Measurements from ENCODE around the gene SLC22A23. TPM values are rescaled to one million over a fixed set of nuclear protein-coding genes. Genes with fewer than 3 reads are reported as not detected.

The SLC22A23 gene
- total RNA-seq, 1 donor from 2014 or later: 102 TPM

DNA sequence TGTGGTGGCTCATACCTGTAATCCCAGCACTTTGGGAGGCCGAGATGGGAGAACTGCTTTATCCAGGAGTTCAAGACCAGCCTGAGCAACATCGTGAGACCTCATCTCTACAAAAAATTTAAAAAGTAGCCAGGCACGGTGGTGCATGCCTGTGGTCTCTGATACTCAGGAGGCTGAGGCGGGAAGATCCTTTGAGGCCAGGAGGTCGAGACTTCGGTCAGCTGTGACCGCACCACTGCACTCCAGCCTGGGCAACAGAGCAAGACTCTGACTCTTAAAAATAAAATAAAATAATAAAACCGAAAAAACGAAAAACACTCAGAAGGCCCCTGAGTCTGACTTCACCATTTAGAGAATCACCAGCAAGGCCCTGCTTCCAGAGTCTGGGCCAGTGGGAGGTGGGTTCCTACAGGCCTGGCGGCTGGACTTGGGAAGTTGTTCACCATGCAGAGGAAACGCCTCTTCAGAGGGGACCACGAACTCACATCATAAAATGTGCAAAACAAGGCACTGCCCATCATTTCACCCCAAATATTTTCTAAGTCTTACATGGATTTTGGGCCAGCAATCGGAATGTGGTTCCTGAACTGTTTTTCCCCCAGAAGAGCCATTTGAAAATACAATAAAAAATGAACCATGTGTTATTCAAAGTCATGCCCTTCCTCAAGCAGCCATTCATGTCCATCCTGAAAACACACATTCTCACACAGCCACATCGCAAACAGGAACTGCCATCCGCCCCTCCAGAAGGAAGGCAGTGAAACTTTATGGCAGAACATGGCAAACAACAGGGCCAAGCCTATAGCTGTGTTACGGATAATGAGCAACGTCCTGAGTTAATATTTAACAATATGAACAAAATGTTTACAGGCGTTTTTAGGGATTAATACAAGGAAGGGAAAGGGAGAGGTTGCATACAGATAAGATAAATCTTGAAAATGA lies 57.8 kb downstream of the SLC22A23 start:
- Mint-ChIP-seq H3K27ac (ENCODE audit: unreplicated experiment) (no peak overlapping the region), H3K4me3 (ENCODE audit: unreplicated experiment) (no peak overlapping the region), H3K4me1 (ENCODE audit: low read depth, unreplicated experiment) (peaks cover 45% of the 10 kb centered on the region), H3K9me3 (ENCODE audit: unreplicated experiment) (peaks cover 6% of the 10 kb centered on the region), H3K27me3 (ENCODE audit: unreplicated experiment) (peaks cover 1% of the 10 kb centered on the region), H3K36me3 (ENCODE audit: unreplicated experiment) (no peaks in the 10 kb centered on the region)
- TF ChIP-seq CTCF (IDR thresholded peaks at IDR 0.05; ENCODE audit: partially characterized antibody, unreplicated experiment): no peak
- DNase-seq: no peak

DNA sequence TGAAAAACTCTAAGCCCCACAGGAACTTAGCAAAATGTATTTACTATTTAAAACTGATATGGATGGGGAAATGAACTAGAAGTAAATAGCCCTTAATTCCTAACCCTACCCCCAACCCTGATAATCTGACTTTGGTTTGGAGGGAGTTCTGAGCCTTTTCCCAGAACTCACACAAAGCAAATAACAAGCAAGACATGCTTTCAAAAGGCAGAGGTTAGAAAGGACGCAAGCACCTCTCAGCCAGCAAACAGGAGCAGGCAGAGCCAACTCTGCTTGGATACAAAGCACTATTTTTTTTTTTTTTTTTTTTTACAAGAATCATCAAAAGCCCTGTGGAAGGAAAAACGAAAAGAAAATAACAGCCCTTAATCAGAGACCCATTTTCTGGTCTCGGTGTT lies 58.7 kb downstream of the SLC22A23 start:
- no peak overlapping the region for H3K4me3 Mint-ChIP-seq (ENCODE audit: unreplicated experiment)
- H3K27me3 Mint-ChIP-seq (ENCODE audit: unreplicated experiment): peaks cover 1% of the 10 kb centered on the region
- H3K36me3 Mint-ChIP-seq (ENCODE audit: unreplicated experiment): no peaks in the 10 kb centered on the region
- DNase-seq: no peak
- peaks cover 6% of the 10 kb centered on the region for H3K9me3 Mint-ChIP-seq (ENCODE audit: unreplicated experiment)
- peaks cover 41% of the 10 kb centered on the region for H3K4me1 Mint-ChIP-seq (ENCODE audit: low read depth, unreplicated experiment)
- no peak for TF ChIP-seq CTCF (IDR thresholded peaks at IDR 0.05; ENCODE audit: partially characterized antibody, unreplicated experiment)
- no peak overlapping the region for H3K27ac Mint-ChIP-seq (ENCODE audit: unreplicated experiment)

DNA sequence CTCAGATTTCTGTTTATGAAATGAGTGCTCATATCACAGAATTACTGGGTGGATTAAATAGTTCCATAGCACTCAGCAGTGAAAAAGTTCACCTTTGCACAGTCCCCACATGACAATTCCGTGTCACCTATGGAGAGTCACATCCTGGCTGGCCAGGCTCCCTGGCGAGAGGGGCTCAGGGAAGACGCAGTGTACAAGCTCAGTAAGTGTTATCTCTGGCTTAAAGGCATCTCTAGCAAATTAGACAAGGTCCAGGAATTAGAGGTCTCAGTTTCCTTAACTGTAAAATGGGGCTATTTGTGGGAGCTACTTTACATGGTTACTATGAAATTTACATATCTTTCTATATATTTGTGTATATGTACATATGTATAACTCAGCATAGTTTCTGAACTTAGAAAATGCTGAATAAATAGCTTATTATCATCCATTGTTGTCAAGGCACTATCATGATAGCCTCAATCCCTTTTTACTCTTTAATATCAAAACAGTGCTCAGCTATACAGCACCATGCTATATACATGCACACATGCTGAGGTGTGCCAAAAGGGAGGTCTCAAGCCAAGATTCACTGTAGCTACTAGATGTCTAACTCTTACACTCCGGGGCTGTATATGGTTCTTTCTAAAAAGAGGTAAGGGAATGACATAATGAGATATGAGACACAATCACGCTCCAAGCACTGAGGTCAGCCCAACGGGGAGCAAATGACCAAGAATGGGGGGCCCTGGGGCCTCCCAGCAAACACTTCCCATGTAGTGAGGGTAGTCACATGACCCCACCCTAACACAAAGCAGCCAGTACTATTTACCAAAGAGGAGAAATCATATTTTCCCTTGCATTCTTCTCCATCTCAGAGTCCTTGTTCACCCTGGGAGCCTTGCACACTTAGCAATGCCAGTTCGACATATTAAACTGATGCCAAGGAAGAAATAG lies 59.4 kb downstream of the SLC22A23 start:
- DNase-seq: no peak
- peaks cover 3% of the 10 kb centered on the region for H3K27me3 Mint-ChIP-seq (ENCODE audit: unreplicated experiment)
- no peak overlapping the region for H3K4me3 Mint-ChIP-seq (ENCODE audit: unreplicated experiment)
- TF ChIP-seq CTCF (IDR thresholded peaks at IDR 0.05; ENCODE audit: partially characterized antibody, unreplicated experiment): no peak
- H3K9me3 Mint-ChIP-seq (ENCODE audit: unreplicated experiment): peaks cover 6% of the 10 kb centered on the region
- H3K27ac Mint-ChIP-seq (ENCODE audit: unreplicated experiment): no peak overlapping the region
- H3K36me3 Mint-ChIP-seq (ENCODE audit: unreplicated experiment): no peaks in the 10 kb centered on the region
- peaks cover 34% of the 10 kb centered on the region for H3K4me1 Mint-ChIP-seq (ENCODE audit: low read depth, unreplicated experiment)

DNA sequence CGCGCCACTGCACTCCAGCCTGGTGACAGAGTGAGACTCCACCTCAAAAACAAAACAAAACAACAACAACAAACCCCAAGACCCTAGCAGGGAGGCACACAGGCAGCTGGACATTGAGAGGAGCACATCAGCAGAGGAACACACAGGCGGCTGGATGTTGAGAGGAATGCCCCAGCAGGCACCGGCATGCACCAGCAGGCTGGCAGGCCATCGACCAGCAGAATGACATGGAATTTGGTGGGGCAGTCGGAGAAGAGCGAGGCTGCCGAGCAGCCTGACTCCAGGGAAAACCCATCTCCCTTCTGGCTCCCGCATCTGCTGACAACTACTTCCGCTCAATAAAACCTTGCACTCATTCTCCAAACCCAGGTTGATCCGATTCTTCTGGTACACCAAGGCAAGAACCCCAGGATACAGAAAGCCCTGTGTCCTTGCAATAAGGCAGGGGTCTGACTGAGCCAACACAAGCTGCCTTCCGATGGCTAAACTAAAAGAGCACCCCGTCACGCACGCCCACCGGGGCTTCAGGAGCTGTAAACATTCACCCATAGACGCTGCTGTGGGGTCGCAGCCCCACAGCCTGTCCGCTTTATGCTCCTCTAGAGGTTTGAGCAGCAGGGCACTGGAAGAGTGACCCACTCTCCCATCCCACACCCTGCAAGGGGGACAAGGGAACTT lies 60.2 kb downstream of the SLC22A23 start:
- Mint-ChIP-seq H3K4me3 (ENCODE audit: unreplicated experiment) (no peak overlapping the region), H3K27ac (ENCODE audit: unreplicated experiment) (no peak overlapping the region)
- TF ChIP-seq CTCF (IDR thresholded peaks at IDR 0.05; ENCODE audit: partially characterized antibody, unreplicated experiment): no peak

More for the DNA sequence above, 60.2 kb downstream of the SLC22A23 start:
- DNase-seq: no peak
- peaks cover 27% of the 10 kb centered on the region for H3K4me1 Mint-ChIP-seq (ENCODE audit: low read depth, unreplicated experiment)
- peaks cover 6% of the 10 kb centered on the region for H3K9me3 Mint-ChIP-seq (ENCODE audit: unreplicated experiment)
- peaks cover 2% of the 10 kb centered on the region for H3K27me3 Mint-ChIP-seq (ENCODE audit: unreplicated experiment)
- H3K36me3 Mint-ChIP-seq (ENCODE audit: unreplicated experiment): no peaks in the 10 kb centered on the region

All from glutamatergic neuron (in vitro differentiated cells).